Measurements from ENCODE around the gene GAB2.

Gene GAB2

GRCh38 chr11:78334109-78334508 lies 83.5 kb downstream of the GAB2 start:
- H3K4me3 ChIP-seq (ENCODE audit: low read depth, low read length), result no peak overlapping the region
- TF ChIP-seq CTCF (conservative IDR thresholded peaks at IDR 0.05; ENCODE audit: low read depth, low read length), result no peak
- no peak for DNase-seq (ENCODE audit: low read depth)

DNA sequence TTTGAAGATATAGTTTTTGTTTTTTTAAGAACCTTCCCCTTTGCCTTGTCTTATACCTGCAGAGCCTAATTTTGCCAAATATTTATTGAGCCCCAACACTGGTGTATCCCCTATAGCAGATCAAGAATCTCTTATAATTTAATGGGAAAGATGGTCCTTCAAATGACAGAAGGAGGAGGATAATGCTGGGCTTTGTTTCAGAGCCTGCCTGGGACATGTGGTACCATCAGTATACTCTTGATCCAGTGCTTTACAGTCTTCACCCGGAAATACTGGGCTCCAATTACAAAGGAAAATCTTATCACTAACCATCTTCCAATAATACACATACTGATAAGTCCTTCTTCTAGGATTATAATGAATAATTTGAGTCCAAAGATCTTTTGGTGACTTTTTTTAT lies 84.7 kb downstream of the GAB2 start:
- DNase-seq (ENCODE audit: low read depth), result no peak
- TF ChIP-seq CTCF (conservative IDR thresholded peaks at IDR 0.05; ENCODE audit: low read depth, low read length), result no peak
- no peak overlapping the region for H3K4me3 ChIP-seq (ENCODE audit: low read depth, low read length)

- peak; percentile 36 for DNase-seq (ENCODE audit: low read depth)
- H3K4me3 ChIP-seq (ENCODE audit: low read depth, low read length), result no peak overlapping the region
- no peak for TF ChIP-seq CTCF (conservative IDR thresholded peaks at IDR 0.05; ENCODE audit: low read depth, low read length)
Measured at GRCh38 chr11:78332174-78332866, 85.3 kb downstream of the GAB2 start.

- no peak for DNase-seq (ENCODE audit: low read depth)
- TF ChIP-seq CTCF (conservative IDR thresholded peaks at IDR 0.05; ENCODE audit: low read depth, low read length), result no peak
- no peak overlapping the region for H3K4me3 ChIP-seq (ENCODE audit: low read depth, low read length)
Measured at GRCh38 chr11:78331711-78332110, 85.9 kb downstream of the GAB2 start.

- DNase-seq (ENCODE audit: low read depth), result no peak
- TF ChIP-seq CTCF (conservative IDR thresholded peaks at IDR 0.05; ENCODE audit: low read depth, low read length), result no peak
- no peak overlapping the region for H3K4me3 ChIP-seq (ENCODE audit: low read depth, low read length)
Measured at GRCh38 chr11:78330361-78330760, 87.3 kb downstream of the GAB2 start.

- no peak for DNase-seq (ENCODE audit: low read depth)
- no peak for TF ChIP-seq CTCF (conservative IDR thresholded peaks at IDR 0.05; ENCODE audit: low read depth, low read length)
- no peak overlapping the region for H3K4me3 ChIP-seq (ENCODE audit: low read depth, low read length)
Measured at GRCh38 chr11:78327945-78328344, 89.7 kb downstream of the GAB2 start.

- no peak for DNase-seq (ENCODE audit: low read depth)
- no peak overlapping the region for H3K4me3 ChIP-seq (ENCODE audit: low read depth, low read length)
- no peak for TF ChIP-seq CTCF (conservative IDR thresholded peaks at IDR 0.05; ENCODE audit: low read depth, low read length)
Measured at GRCh38 chr11:78325274-78325781, 92.3 kb downstream of the GAB2 start.

All from choroid plexus epithelial cell (primary cell).